GM13977 (cell line): ENCODE measurements around the gene SELENOM.
"Not testable (repeated sequence)": the region's sequence is repeated elsewhere in the genome, so short reads cannot be mapped to it uniquely, and the experiment has no call there.

Experiments
- DNase-seq: peaks from one replicate; pipeline ENCODE4 v3.0.0; 2012; ENCODE audit warnings: low spot score
- in situ Hi-C: fragments of 300-500 bp; cut with MboI; formaldehyde crosslinking; loops from one replicate; pipeline ENCODE4 v1.12.0; 2022; ENCODE audit warnings: low sequenced_read_pairs, low pct_unique_long_range_greater_than_20kb, mixed read lengths, inconsistent platforms; ENCODE audit not compliant: unreplicated experiment
- TF ChIP-seq, protein P1 (sequence below): IDR thresholded peaks from 2 replicates; pipeline ENCODE4 v1.5.1; 2012; ENCODE audit warnings: mild to moderate bottlenecking, control low read depth; ENCODE audit not compliant: insufficient read depth; ENCODE audit errors: extremely low read depth, missing control alignments

SELENOM gene

DNA sequence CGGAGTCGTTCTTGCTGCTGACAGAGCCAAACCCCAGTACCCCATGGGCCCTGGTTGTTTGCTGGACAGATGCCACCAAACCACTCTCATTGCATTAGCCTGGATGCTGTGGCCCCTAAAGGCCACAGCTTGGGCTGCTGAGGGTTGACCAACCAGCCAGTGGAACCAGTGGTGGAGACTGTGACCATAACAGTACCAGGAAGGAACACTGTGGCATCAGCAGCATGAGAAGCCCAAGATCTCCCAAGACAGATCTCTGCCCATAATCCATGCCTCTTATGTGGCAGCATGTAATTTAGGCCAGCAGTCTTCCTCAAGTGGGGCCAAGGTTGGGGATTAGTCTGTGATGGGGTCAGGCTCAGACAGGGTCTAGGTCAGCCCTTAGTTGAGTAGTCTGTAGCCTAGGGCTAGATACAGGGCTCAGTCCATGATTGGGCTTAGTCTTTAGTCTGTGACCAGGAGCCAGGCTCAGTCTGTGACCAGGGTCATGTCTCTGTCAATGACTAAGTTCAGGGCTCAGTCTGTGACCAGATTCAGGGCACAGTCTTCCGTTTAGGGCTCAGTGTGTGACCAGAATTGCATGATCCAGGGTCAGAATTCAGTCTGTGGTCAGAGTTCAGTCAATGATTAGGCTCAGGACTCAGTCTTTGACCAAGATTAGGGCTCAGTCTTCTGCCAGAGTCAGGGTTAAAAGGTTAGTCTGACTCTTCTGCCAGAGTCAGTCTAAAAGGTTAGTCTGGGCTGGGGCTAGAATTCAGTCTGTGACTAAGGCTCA, 10.9 kb upstream of the SELENOM start:
- no peak for DNase-seq
- in situ Hi-C loops: no loop called here
- TF ChIP-seq, protein P1, sequence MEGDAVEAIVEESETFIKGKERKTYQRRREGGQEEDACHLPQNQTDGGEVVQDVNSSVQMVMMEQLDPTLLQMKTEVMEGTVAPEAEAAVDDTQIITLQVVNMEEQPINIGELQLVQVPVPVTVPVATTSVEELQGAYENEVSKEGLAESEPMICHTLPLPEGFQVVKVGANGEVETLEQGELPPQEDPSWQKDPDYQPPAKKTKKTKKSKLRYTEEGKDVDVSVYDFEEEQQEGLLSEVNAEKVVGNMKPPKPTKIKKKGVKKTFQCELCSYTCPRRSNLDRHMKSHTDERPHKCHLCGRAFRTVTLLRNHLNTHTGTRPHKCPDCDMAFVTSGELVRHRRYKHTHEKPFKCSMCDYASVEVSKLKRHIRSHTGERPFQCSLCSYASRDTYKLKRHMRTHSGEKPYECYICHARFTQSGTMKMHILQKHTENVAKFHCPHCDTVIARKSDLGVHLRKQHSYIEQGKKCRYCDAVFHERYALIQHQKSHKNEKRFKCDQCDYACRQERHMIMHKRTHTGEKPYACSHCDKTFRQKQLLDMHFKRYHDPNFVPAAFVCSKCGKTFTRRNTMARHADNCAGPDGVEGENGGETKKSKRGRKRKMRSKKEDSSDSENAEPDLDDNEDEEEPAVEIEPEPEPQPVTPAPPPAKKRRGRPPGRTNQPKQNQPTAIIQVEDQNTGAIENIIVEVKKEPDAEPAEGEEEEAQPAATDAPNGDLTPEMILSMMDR: no peak

DNA sequence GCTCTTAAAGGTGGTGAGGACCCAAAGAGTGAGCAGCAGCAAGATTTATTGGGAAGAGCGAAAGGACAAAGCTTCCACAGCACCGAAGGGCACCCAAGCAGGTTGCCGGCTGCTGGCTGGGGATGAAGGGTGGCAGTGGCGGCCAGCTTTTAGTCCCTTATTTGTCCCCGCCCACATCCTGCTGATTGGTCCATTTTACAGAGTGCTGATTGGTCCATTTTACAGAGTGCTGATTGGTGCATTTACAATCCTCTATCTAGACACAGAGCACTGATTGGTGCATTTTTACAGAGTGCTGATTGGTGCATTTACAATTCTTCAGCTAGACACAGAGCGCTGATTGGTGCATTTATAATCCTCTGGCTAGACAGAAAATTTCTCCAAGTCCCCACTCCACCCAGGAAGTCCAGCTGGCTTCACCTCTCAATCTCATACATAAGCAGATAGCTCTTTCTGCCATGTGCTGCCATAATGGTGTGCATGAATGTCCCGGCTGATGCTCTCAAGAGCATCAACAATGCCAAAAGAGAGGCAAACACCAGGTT, 5.3 kb upstream of the SELENOM start:
- in situ Hi-C loops, DNase-seq: not testable (repeated sequence)

DNA sequence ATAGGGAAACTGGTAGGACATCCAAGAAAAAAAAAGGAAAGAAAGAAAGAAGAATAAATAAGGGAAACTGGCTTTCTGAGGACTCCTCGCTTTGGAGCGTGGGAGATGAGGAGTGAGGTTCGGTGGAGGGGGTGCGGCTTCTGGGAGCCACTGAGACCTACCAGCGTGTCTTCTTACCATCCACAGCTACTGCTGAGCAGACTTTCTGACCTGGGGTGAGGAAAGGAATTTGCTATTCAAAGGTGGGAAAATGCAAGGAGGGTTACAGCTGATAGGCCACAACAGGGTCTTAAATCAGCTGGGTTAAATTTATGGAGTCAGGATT, 488 bp upstream of the SELENOM start:
- no peak for DNase-seq
- in situ Hi-C loops: no loop called here
- TF ChIP-seq, protein P1: no peak

DNA sequence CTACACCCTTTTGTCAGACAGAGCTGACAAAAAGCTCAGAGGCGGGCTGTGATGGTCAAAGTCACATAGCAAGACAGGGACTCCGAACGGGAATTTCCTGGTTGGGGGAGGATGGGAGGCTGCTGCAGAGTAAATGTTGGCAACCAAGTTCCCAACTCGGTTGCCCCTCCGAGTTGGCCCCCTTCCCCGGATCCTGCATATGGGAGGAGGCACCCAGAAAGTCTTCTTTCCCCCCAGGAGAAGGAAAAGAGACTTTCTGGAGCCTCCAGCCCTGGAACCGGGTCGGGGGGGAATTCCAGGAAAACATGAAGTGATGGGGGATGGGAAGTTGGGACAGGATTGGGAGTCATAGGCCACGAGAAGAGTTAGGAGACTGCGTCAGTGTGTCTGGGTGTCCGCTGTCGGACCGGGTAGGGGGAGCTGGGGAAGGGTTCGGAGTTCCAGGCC, 614 bp downstream of the SELENOM start:
- DNase-seq: no peak
- in situ Hi-C loops: no loop called here
- TF ChIP-seq, protein P1: no peak

DNA sequence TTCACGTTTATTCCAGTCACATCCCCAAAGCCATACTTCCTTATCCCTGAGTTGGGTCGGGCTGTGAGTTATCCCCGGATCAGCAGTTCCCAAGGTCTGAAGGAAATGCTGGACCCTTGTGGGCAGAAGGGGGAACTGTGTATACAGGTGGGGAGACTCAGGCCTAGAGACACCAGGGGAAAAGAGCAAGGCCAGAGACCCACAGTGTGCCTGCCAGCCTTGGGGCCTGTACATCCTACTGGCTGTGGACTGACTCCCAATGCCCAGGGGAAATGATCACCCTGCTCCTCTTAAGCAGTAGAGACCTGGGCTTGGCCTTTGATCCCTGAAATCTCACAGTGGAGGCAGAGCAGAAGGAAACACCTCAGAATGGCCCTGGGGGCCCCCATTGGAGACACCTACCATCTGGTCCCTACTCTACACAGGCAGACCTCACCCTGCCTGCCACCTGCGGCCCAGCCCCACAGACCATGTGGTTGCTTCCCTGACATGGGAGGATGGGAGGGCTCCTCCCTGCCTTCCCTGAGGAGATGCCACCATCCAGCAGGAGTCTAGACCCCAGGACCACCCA, 1.3 kb downstream of the SELENOM start:
- no peak for DNase-seq
- in situ Hi-C loops: no loop called here
- TF ChIP-seq, protein P1: no peak

DNA sequence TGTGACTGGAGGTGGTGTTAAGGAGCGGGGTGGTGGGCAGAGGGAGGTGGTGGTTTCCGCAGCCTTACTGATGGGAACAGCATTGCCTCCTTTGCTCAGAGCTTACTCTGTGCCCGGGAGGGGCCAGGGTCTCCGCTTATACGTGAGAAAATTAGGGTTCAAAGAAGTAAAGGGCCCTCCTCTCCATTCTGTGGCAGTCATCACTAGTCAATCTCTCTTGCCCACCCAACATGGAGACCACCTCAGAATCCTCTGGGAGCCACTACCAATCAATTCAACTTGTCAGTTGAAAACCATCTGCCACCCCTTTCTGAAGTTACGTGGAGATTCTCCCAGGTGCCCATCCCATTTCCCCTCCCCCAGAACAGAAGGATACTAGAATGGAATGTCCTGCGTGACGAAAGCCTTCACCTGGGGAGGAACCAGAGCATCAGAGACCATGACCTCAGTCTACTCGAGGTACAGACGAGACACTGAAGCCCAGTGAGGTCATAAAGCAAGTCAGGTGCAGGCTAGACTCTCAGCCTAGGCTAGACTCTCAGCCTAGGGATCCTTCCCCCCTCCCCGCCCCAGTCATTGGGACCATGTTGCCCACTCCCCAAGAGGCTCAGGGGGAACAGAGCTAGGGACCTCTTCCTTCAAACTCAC, 2.0 kb downstream of the SELENOM start:
- TF ChIP-seq, protein P1: no peak
- no peak for DNase-seq
- in situ Hi-C loops: no loop called here

DNA sequence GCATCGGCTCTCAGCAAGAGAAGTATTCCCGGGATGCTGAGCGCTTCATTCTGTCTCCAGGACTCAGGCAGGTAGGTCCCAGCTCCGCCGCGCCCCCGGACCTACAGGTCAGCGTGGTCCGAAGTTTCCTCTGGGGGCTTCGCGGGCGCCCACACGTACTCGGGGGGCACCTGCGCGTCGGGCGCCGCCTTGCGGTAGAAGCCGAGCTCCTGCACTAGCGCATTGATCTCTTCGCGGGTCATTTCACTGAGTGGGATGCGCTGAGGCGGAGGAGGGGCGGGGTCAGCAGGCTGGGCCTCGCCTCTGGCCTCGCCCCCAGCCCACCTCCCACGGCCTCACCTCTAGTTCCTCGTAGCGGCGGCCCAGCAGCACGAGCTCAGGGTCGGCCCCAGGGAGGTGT, 2.5 kb downstream of the SELENOM start:
- in situ Hi-C loops: no loop called here
- TF ChIP-seq, protein P1: no peak
- DNase-seq: no peak
